GM23338 (cell line): ENCODE results near the gene SCIN.
"Not testable (repeated sequence)": the region's sequence is repeated elsewhere in the genome, so short reads cannot be mapped to it uniquely, and the experiment has no call there.

Experiments used
- CTCF ChIP-seq, 2 experiments: fragments of 200-600 bp in 1 of 2; sonication (generic) in 1 of 2; conservative IDR thresholded peaks; 2 replicates each; pipeline versions ENCODE4 v1.5.1 to v1.6.1; 2016 to 2017; ENCODE audit warnings: antibody characterized with exemption in 2 of 2, low read depth in 2 of 2, mild to moderate bottlenecking in 2 of 2, moderate library complexity in 1 of 2
- EZH2 ChIP-seq: fragments of 200-600 bp; sonication (generic); IDR thresholded peaks from one replicate; pipeline ENCODE4 v1.8.0; 2017; ENCODE audit warnings: antibody characterized with exemption, mild to moderate bottlenecking, low read depth; ENCODE audit not compliant: unreplicated experiment

GRCh38 chr7:12660986-12661385, 90.5 kb downstream of the SCIN start:
- not testable (repeated sequence) for TF ChIP-seq CTCF (conservative IDR thresholded peaks at IDR 0.05; ENCODE audit: low read depth in 2 of 2); EZH2
